Caco-2 (cell line): ENCODE data around the gene SLC44A2. TPM values are rescaled to one million over a fixed set of nuclear protein-coding genes. Genes with fewer than 3 reads are reported as not detected.
A peak's percentile ranks its signal among the peaks of the same experiment; 100 is the strongest.

Source experiments
- BruUV-seq: library from RNA; stranded (reverse); fragments of 400-500 nt; replicated peaks from 2 replicates; lab custom pipeline; 2021; lab: Mats Ljungman, UMichigan
- CTCF ChIA-PET: fragments of 300-600 bp; sonication (Branson Sonifier 250); formaldehyde crosslinking; loops from one replicate; lab custom pipeline; 2022; ENCODE audit warnings: antibody characterized with exemption; lab: Charles Lee
- POLR2A ChIA-PET: fragments of 300-600 bp; sonication (Branson Sonifier 250); formaldehyde crosslinking; loops from one replicate; lab custom pipeline; 2022; ENCODE audit warnings: antibody characterized with exemption; lab: Charles Lee
- DNase-seq, 2 experiments: peaks; one replicate each; pipeline versions ENCODE4 v3.0.0 to v3.0.0-alpha.2; 2020 to 2022
- H3K27me3 ChIP-seq: replicated peaks from 2 replicates; pipeline ENCODE4 v1.6.0; 2011; ENCODE audit warnings: low read length; ENCODE audit not compliant: control insufficient read depth, insufficient read depth
- H3K36me3 ChIP-seq: 2 replicates; pipeline ENCODE4 v1.5.1; 2011; ENCODE audit warnings: low read length; ENCODE audit not compliant: control insufficient read depth, insufficient read depth
- H3K4me1 ChIP-seq: fragments of 250-450 bp; sonication (Bioruptor Pico); 2 replicates; pipeline ENCODE4 v1.5.1; 2020; ENCODE audit warnings: mild to moderate bottlenecking
- H3K4me3 ChIP-seq: 2 replicates; pipeline ENCODE4 v1.5.1; 2011; ENCODE audit warnings: low read depth, mild to moderate bottlenecking, control low read depth, low read length
- H3K9me3 ChIP-seq: fragments of 250-450 bp; sonication (Bioruptor Pico); 2 replicates; pipeline ENCODE4 v1.5.1; 2020; ENCODE audit warnings: mild to moderate bottlenecking, moderate library complexity
- H3K27ac Mint-ChIP-seq: one replicate; pipeline ENCODE4 v1.8.0; 2022; ENCODE audit warnings: mixed read lengths; ENCODE audit not compliant: unreplicated experiment
- H3K27me3 Mint-ChIP-seq: one replicate; pipeline ENCODE4 v1.8.0; 2022; ENCODE audit warnings: mixed read lengths; ENCODE audit not compliant: insufficient read depth, unreplicated experiment
- H3K36me3 Mint-ChIP-seq: one replicate; pipeline ENCODE4 v1.8.0; 2022; ENCODE audit warnings: mild to moderate bottlenecking, mixed read lengths; ENCODE audit not compliant: insufficient read depth, unreplicated experiment
- H3K4me1 Mint-ChIP-seq: one replicate; pipeline ENCODE4 v1.8.0; 2022; ENCODE audit warnings: low read depth, mixed read lengths; ENCODE audit not compliant: unreplicated experiment
- H3K4me3 Mint-ChIP-seq: one replicate; pipeline ENCODE4 v1.8.0; 2022; ENCODE audit warnings: mild to moderate bottlenecking, moderate library complexity, mixed read lengths; ENCODE audit not compliant: unreplicated experiment
- H3K9me3 Mint-ChIP-seq: one replicate; pipeline ENCODE4 v1.8.0; 2022; ENCODE audit warnings: mixed read lengths; ENCODE audit not compliant: unreplicated experiment
- CTCF ChIP-seq, 2 experiments: fragments of 200-600 bp in 1 of 2; IDR thresholded peaks; 1 replicate in 1 of 2; 2 replicates in 1 of 2; pipeline versions ENCODE4 v1.5.1 to v1.8.0; 2011 to 2022; ENCODE audit warnings: antibody characterized with exemption in 1 of 2, control low read depth in 1 of 2, inconsistent platforms in 1 of 2, low read depth in 1 of 2, low read length in 1 of 2, mild to moderate bottlenecking in 1 of 2, moderate library complexity in 1 of 2; ENCODE audit not compliant: insufficient read depth in 1 of 2, severe bottlenecking in 1 of 2, unreplicated experiment in 1 of 2
- intact Hi-C: fragments of 100-400 bp; cut with micrococcal nuclease; formaldehyde crosslinking; loops from one replicate; pipeline ENCODE4 v1.10.0; 2022; ENCODE audit not compliant: unreplicated experiment
- total RNA-seq: library from RNA; stranded (reverse); gene quantifications from 2 replicates; pipeline ENCODE4 v1.2.3, GENCODE V29; 2022

SLC44A2 gene
- total RNA-seq, 1 experiment from 2014 or later: 119 TPM

GRCh38 chr19:10683064-10683426 lies 57.7 kb downstream of the SLC44A2 start:
- Histone ChIP-seq H3K36me3 (peaks cover 19% of the 10 kb centered on the region), H3K4me1 (no peaks in the 10 kb centered on the region), H3K9me3 (no peaks in the 10 kb centered on the region), H3K27me3 (no peaks in the 10 kb centered on the region), H3K4me3 (no peak overlapping the region)
- ChIA-PET CTCF (no interaction called here), POLR2A (no interaction called here)
- no TSS peak for BruUV-seq
- DNase-seq: no peak
- Mint-ChIP-seq H3K4me1 (no peaks in the 10 kb centered on the region), H3K4me3 (no peak overlapping the region), H3K27me3 (no peaks in the 10 kb centered on the region), H3K9me3 (no peaks in the 10 kb centered on the region), H3K36me3 (peaks cover 95% of the 10 kb centered on the region), H3K27ac (no peak overlapping the region)
- no peak for TF ChIP-seq CTCF (IDR thresholded peaks at IDR 0.05; ENCODE audit: insufficient read depth in 1 of 2, low read depth in 1 of 2, low read length in 1 of 2, severe bottlenecking in 1 of 2, unreplicated experiment in 1 of 2)
- intact Hi-C loops: no loop called here

- Histone ChIP-seq H3K9me3 (no peaks in the 10 kb centered on the region), H3K36me3 (peaks cover 17% of the 10 kb centered on the region), H3K4me1 (no peaks in the 10 kb centered on the region), H3K27me3 (no peaks in the 10 kb centered on the region), H3K4me3 (no peak overlapping the region)
- TF ChIP-seq CTCF (IDR thresholded peaks at IDR 0.05; ENCODE audit: insufficient read depth in 1 of 2, low read depth in 1 of 2, low read length in 1 of 2, severe bottlenecking in 1 of 2, unreplicated experiment in 1 of 2): no peak
- Mint-ChIP-seq H3K27ac (no peak overlapping the region), H3K9me3 (no peaks in the 10 kb centered on the region), H3K27me3 (no peaks in the 10 kb centered on the region), H3K4me1 (no peaks in the 10 kb centered on the region), H3K36me3 (peaks cover 95% of the 10 kb centered on the region), H3K4me3 (no peak overlapping the region)
- no TSS peak for BruUV-seq
- ChIA-PET CTCF (no interaction called here), POLR2A (no interaction called here)
- no peak for DNase-seq
- intact Hi-C loops: no loop called here
Observed at GRCh38 chr19:10683582-10683981, 58.2 kb downstream of the SLC44A2 start.

- CTCF ChIA-PET: no interaction called here
- no peak for DNase-seq
- Histone ChIP-seq H3K27me3 (no peaks in the 10 kb centered on the region), H3K36me3 (peaks cover 14% of the 10 kb centered on the region), H3K4me1 (no peaks in the 10 kb centered on the region), H3K9me3 (no peaks in the 10 kb centered on the region), H3K4me3 (no peak overlapping the region)
- Mint-ChIP-seq H3K9me3 (no peaks in the 10 kb centered on the region), H3K27ac (no peak overlapping the region), H3K27me3 (no peaks in the 10 kb centered on the region), H3K4me1 (no peaks in the 10 kb centered on the region), H3K36me3 (peaks cover 97% of the 10 kb centered on the region), H3K4me3 (no peak overlapping the region)
- intact Hi-C loops: no loop called here
- POLR2A ChIA-PET: no interaction called here
- no peak for TF ChIP-seq CTCF (IDR thresholded peaks at IDR 0.05; ENCODE audit: insufficient read depth in 1 of 2, low read depth in 1 of 2, low read length in 1 of 2, severe bottlenecking in 1 of 2, unreplicated experiment in 1 of 2)
- TSS peak; percentile 32 for BruUV-seq
Observed at GRCh38 chr19:10685210-10685609, 59.9 kb downstream of the SLC44A2 start.
